NOMO-1 treated with dmso at 0.1 percent for 144 hours (cell line): Measurements from ENCODE around the gene TBC1D22A.

Experiments
- DNase-seq: peaks from one replicate; lab custom pipeline; 2025; ENCODE audit not compliant: unreplicated experiment; lab: John Stamatoyannopoulos, UW

Gene TBC1D22A

DNA sequence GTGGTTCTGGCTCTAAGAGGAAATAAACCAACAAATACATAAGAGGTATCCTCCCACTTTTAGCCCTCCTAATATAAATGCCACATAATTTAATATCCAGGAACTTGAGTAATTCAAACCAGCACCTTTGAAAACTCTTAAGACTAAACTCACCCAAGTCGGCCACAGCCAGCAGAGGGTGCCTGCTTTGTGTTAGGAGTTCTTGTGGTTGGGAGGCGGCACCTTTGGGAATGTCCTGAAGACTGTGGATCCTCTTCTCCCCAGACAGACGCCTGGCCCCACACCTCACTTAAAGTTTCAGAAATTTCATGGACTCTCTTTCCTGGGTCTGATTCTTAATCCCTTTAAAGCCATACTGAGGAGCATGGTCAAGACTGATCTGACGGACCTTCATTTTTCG, 169.0 kb downstream of the TBC1D22A start:
- DNase-seq: no peak

DNA sequence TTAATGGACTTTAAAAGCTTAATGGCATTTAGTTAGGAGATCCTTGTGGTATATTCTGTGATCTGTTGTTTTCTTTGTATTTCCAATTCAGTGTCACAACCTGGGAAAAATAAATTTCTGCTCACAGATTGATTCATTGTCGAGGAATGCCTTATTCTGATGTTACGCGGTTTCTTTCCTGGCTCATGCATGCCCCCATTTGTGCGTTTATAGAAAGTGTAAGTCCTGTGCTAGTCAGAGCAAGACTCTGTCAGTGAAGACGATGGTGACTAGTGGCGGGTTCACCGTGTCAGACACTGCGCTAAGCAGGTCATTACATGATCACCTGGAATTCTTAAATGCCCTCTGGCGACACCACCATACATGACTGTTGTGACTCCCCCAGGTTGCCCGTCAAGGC, 169.4 kb downstream of the TBC1D22A start:
- no peak for DNase-seq

DNA sequence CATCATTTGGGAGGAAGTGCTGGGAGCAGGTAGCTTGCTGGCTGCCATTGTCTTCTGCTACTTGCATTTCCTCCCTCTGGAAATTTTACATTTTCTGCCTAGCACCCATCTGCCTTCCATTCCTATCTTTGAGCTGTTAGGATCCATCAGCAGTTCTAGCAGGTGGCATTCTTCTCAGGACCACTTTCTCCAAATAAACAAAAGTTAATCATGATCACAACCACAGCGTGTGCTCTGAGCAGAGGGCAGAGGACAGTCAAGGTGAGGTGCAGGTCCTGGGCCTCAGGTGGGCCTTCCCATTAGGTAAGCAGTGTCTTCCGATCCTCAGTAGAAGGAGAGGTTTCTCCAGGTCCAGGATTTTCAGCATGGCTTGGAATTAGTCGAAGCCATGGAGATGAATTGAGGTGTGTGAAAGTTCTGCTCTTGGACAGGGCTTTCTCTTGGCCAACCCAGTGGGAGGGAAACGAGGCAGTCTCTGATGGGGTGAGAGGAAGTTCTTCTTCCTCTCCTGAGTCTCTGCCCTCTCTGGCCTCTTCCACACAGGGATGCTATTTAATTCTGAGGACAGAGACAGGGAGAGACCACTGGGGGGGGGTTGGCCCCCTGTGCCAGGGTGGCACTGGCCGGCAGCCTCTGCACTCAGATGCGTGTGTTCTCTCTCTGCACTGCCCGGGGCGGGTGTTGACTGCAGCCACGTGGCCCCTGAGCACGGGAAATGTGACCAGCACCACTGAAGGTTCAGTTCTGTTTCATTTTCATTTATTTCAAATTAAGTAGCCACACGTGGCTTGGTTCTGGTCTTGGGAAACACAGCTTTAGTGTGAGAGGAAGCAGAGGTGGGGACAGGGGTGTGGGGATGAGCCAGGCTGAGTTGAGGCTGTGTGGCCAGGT, 170.8 kb downstream of the TBC1D22A start:
- no peak for DNase-seq

DNA sequence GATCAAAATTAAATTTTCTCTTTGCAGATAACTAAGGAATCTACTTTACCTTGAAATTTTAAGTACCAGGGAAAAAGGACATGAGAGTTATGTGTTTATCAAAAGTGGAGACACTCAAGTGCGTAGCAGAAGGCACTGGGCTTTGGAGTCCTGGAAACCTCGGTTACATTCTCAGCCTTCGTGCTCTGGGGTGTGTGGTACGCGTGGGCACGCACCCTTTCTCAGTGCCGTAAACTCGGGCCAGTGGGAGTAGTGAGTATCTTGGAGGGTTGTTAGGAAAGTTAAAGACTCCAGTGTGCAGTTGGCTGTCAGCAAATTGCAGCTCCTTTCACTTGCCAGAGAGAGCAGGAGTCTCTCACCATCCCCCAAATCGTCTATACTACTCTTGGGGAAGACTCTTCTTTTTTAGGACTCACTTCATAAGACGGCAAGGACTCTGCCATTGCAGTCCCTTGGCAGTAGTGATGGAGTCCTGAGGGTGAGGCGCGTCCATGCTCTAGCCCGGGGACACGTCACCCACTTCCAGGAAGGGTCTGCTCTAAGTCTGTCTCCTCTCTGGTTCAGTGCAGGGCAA, 171.8 kb downstream of the TBC1D22A start:
- DNase-seq: no peak

DNA sequence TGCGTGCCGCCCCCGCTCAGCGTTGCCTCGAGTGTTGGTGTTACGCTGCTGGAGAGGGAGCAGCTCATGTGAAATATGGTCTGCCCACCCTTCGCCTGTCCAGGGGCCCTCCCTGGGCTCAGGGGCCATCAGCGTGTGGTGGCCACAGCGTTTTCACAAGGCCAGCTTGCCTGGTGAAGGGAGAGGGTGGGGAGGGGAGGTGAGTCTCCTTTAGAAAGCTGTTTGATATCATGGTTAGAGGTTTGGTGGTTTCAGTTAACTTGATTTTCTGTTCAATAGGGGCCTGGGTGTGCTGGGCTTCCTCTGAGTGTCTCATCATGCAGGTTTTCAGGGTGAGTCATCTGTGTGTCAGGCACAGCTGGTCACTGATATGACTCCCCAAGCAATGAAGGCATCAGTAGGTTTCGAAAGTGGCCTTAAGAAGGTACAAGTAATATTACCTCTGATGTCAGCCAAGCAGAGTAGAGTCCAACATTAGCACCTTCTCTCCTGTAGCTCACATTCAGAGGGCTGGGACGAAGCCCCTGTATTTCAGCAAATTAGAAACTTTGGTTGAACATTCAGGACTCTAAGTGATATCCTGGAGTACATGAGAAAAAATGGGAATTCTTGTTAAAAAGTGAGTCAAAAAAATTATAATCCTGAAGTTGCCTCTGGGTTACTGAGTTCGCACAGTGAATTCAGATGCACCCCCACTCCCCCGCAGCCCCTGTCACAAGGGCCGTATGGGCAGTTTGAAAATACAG, 172.5 kb downstream of the TBC1D22A start:
- DNase-seq: no peak

DNA sequence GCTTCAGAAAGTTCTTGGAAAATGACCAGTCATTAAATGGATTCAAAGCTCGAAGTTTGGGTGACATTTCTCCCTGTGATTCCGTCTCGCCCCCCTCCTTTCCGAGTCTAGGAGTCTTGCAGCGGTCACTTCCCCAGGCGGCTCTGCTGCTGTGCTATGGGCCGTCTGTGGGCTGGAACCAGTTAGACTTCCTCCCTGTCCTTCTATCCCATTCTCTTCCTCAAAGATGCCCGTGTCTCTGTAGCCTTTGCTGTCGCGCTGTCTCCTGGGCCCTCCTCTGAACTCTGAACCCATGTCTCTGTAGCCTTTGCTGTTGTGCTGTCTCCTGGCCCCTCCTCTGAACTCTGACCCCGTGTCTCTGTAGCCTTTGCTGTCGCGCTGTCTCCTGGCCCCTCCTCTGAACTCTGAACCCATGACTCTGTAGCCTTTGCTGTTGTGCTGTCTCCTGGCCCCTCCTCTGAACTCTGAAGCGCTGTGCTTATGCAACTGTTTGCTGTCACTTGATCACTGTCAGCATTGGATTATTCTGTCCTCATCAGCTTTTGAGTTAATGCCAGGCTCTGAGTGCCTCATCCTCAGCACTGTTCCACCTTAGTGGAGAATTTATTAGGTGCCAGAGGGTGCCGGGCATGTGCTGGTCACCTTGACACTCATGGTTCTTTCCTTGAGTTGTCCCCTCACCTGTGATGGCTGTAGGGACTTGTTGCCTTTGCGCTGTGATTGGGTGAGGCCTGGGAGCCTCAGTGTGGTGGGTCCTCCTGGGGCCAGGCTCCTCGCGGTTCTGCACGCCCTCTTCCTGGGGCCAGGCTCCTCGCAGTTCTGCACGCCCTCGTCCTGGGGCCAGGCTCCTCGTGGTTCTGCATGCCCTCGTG, 173.3 kb downstream of the TBC1D22A start:
- DNase-seq: no peak

DNA sequence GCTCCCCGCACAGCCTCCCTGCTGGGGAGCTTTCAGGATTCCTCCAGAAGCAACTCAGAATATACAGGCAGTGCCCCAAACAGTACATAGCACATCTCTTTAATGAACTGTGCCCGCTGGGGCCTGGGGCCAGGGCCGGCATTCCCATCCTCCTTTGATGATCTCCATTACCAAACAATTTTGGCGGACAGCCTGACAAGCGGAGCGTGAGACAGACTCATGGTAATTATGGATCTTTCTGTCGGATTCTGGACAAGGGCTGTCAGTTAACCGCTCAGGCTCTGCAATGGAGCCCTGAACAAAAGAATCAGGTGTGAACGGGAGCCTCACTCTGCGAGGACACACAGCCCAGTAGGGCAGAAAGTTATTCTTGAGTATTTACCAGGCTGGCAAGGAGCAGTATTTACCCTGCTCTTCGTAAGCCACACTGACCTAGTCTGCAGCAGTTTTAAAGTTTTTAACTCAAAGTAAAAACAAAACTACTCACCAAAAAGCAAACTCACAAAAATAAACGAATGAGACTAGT, 174.0 kb downstream of the TBC1D22A start:
- DNase-seq: no peak

DNA sequence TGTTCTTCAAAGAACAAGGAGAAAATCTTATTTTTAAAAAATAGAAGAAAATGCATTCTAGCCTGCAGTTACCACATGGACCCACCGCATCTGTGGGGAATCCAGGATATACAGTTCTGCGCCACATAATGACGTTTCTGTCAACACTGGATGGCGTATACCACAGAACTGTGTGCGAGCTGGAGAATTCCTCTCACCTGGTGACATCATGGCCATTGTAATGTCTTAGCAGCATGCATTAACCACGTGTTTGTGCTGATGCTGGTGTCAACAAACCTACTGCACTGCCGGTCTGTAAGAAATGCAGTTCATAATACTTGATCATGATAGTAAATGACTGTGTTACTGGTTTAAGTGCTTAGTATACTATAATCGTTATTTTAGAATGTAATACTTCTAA, 174.7 kb downstream of the TBC1D22A start:
- DNase-seq: no peak

DNA sequence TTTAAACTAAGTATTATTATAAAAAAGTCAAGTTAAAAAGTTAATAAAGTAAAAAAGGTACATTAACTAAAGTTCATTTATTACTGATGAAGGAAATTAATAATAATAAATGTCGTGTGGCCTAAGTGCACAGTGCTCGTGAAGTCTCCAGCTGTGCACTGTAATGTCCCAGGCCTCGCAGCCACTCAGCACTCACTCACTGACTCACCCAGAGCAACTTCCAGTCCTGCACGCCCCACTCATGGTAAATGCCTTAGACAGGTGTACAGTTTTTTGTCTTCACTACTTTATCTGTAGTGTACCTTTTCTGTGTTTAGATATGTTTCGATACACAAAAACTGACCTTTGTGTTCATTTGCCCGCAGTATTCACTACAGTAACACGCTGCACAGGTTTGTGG, 175.5 kb downstream of the TBC1D22A start:
- no peak for DNase-seq

DNA sequence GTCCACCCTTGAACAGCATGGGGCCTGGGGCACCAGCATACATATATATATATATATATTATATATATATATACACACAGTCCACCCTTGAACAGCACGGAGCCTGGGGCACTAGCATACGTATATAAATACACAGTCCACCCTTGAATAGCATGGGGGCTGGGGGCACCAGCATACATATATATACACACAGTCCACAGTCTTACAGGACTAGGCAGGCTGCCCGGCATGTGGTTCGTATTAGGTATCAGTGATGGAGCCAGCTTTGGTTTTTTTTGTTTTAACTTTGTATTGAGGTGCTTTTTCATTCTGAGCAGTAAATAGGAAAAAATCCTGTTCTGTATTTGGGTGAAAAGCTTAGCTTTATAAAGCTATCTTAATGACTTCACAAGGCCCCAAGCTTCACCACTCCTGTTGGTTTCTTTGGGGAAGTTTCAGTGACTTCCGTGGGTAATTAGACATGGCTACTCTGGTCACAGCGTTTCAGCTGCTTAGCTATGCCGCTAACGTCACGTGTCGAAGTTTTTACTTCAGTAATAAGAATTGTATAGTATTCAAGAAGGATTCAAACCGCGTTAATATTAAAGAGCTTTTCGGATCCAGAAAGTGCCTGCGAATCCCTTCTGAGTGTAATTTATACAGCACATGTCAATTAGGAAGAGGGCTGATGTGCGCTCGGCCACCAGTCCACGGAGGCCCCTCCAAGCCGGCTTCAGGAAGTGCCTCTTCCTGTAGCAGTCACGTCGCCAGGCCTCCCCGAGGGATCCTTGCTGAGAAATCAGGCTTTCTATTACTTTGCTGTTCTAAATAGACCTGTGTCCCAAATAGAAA, 179.7 kb downstream of the TBC1D22A start:
- DNase-seq: no peak

DNA sequence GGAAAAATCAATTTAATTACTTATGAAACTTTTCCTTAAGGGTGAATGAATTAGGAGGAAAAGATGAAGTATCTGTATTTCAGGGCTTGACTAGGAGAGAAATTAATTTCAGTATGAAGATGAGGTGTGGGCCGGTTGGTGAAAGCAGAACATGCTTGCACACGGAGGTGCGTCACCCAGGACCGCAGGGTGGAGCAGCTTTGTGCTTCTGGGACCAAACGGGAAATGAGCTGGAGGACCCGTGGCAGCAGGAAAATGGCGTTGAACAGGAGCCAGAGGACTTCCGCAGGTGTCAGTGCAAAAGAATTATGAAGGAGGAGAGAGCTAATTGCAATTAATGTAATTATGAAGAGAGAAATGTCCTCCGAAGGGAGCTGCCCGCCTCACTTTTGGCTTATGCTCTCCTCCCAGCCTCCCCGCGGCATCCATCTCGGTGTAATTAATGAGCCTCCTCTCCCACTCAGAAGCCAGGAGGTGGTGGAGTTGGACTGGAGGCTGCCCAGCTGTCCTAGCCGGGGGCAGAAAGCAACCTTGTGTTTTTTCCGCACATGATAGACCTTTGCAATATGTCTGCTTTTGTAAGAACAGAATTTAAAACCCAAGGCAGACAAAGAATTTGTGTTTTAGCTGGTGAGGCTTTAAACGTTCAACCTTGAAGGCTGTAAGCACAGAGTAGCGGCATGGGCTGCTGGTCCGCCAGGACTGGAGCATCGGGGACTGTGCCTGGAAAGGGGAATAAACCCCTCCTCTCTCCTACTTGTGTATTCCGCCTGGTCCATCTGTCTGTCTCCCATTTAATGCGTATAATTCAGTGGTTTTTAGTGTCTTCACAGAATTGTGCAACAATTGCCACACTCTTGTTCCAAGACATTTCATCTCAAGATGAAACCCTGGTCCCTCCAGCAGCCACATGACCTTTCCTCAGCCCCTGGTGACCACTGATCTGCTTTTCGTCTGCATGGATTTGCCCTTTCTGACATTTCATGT, 180.6 kb downstream of the TBC1D22A start:
- no peak for DNase-seq

DNA sequence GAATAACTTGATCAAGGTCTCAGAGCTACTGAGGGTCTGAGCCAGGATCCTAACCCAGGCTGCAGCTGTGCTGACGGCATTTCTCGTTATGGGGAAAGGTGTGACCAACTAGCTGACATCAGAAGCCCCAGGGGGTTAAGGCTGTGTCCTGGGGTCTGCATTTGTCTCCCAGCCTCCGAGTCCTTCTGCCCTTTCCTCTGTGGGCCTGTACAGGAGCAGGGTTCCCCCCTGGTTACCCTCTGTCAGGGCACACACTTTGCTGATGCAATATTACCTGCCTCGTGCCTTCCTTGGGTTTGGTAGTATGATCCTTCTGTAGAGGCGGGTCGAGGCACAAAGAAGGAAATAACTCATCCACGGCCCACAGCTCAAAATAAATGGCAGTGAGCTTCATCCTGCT, 183.0 kb downstream of the TBC1D22A start:
- no peak for DNase-seq

DNA sequence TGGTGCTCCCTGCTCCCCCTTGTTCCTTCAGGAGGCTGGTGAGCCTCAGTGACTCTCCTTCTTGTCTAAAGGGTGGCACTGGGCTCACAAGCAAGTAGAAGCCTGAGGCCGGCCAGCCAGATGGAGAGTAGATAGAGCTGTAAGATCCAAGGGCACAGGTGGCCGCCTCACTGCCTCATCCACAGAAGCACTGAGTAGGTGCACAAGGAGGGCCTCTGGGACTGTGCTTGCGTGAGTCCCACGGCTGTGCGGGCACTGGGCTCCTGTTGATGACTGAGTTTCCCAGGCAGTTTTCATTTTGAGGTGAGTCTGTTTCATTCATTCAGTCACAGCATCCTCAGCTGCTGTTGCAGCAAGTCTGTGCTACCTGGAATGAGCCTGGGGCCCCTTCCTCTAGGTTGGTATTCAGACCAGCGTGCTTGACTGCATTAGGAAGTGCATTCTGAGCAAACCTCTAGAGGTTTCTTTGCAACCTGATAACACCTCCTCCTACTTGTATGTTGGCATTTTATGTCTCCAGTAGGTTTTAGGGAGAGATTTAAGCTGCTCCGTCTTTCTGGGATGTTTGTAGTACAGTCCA, 184.0 kb downstream of the TBC1D22A start:
- DNase-seq: no peak

DNA sequence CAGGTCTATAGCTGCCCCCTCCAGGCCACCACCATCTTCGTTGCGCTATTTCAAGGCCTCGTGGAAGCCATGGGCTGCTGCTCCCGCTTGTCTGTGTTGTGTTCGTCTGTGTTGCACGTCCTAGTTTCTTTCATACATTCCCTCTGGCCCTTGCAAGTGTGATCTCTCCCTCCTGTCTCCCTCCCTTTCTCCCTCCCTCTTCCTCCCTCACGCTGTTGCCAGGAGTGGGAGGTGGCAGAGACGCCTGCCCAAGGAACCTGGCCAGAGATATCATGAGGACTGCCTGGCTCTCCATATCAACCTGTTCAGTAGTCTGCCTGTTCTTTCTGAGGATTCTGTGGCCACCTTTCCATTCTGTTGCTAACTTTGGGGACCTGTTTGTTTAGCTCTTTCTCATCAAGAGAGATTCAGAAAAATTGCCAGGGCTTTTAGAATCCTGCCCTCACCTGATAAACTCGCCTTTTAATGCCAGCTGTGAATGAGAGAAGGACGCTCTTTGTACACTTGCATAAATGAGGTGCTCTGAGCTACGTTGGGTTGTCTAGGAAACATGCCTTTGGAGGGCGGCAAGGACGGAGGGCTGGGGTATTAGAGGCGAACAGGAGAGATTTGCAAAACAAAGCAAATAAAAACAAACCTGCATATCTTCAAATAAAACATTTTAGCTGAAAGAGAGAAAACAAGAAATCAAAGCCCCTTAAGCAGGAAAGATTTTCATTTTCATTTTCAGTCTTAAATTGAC, 185.2 kb downstream of the TBC1D22A start:
- DNase-seq: no peak

DNA sequence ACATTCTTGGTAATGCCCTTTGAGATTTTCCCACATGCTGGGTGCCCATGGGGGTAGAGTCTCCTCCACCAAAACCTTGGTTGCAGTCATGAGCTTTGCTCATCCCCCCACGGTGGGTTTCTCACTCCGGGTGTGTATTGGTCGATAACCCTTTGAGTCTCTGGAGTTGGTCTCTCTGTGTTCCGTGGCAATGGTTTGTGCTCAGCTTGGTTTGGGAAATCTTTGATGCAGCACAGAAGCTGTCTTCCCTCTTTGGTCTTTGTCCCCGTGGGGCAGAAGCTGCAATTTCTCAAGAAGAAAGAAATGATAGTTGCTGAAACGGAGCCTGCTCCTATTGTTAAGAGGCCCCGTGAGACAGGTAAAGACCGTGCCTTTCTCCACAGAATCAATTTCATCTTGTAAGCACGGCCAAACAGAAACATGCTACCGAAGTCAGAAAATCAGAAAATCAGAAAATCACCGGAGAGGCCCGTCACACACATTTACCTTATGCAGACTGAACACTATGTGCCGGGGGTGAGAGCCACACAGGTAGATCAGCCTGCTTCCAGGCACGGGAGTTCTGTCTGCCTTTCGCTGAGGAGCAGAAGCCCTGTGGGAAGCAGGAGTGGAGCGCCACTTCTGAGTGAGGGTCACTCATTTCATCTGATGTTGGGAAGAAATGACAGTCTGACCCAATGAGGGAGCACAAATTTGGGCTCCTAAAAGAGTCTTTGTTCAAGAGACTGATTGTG, 186.1 kb downstream of the TBC1D22A start:
- DNase-seq: no peak

DNA sequence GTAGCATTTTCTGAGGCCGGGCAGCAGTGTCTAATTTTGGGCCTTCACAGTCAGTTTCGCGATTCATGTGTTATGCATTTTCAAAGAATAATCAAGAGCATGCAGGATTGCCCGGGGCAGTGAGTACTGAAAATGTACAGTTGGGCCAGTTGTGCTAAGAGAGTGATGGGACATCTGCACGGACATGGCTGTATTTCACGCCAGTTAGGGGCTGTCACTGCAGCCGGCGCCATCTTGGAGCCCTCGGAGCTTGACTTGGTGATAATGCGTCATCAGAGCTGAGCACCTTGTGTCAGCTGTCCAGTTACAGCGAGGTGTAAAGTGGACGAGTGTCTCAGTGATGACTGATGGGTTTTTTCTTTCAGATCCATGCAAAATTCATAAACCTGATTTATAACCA, 188.9 kb downstream of the TBC1D22A start:
- no peak for DNase-seq

DNA sequence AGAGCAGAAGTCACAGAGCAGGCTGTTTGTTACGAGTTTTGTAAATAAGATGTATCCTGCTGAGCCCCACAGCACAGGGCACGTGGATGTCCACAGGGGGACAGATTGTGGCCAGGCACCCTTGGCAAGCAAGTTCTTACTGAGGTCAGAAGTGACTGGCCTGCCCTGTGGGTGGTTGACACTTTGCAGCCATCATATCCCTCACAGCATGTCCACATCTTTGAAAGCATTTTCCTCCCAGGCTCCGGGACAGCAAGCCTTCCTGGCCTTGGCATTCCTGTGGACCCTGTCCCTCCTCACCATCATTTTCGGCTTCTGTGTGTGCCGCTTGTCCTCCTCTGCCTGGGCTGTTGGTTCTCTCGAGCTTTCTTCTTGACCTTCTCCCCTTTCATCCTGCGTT, 189.5 kb downstream of the TBC1D22A start:
- DNase-seq: no peak
